Adrenal gland (tissue), 5 donors: ENCODE measurements around the gene ZCCHC17.

Source experiments
- CTCF ChIP-seq, 6 experiments: fragments of 450-650 bp in 4 of 6; fragments of 200-600 bp in 2 of 6; sonication (generic) in 1 of 6; IDR thresholded peaks; 1 replicate in 5 of 6; 2 replicates in 1 of 6; pipeline versions ENCODE4 v1.5.1 to v1.8.0; 2016 to 2021; ENCODE audit warnings: antibody characterized with exemption in 6 of 6, mild to moderate bottlenecking in 2 of 6, moderate library complexity in 1 of 6
- POLR2A ChIP-seq, 2 donors: fragments of 450-650 bp; IDR thresholded peaks; one replicate each; pipeline ENCODE4 v1.6.1; 2017; ENCODE audit warnings: antibody characterized with exemption in 2 of 2, mild to moderate bottlenecking in 2 of 2, moderate library complexity in 1 of 2
- donor health status: DM: no; HTN: no; CAD: no.

GRCh38 chr1:31408788-31409318, 112.0 kb downstream of the ZCCHC17 start:
- TF ChIP-seq CTCF (IDR thresholded peaks at IDR 0.05): no peak
- no peak for TF ChIP-seq POLR2A (IDR thresholded peaks at IDR 0.05)
